Lung (tissue), 12 donors: ENCODE results near the gene PRDM15. TPM values are rescaled to one million over a fixed set of nuclear protein-coding genes. Genes with fewer than 3 reads are reported as not detected.

ENCODE experiments used
- ATAC-seq: fragments of 200-7000 bp; cut with Tn5 transposase; one replicate; pipeline ENCODE4 v1.9.1; 2020; ENCODE audit warnings: moderate number of reproducible peaks; ENCODE audit not compliant: insufficient read depth, low FRiP score
- DNase-seq, 3 donors: peaks; one replicate each; pipeline ENCODE4 v3.0.0-alpha.2; 2013 to 2017
- H3K27ac ChIP-seq, 2 donors: one replicate each; pipeline ENCODE4 v1.5.1; 2013; ENCODE audit warnings: mild to moderate bottlenecking in 2 of 2, moderate library complexity in 2 of 2, control low read depth in 1 of 2, inconsistent platforms in 1 of 2, low read depth in 1 of 2, low read length in 1 of 2
- H3K27me3 ChIP-seq, 3 donors: one replicate each; pipeline ENCODE4 v1.5.1; 2013; ENCODE audit warnings: low read length in 2 of 3; ENCODE audit not compliant: control insufficient read depth in 3 of 3, insufficient read depth in 3 of 3
- H3K36me3 ChIP-seq, 4 donors: one replicate each; pipeline ENCODE4 v1.5.1; 2013; ENCODE audit warnings: low read length in 4 of 4, mild to moderate bottlenecking in 1 of 4, moderate library complexity in 1 of 4; ENCODE audit not compliant: control insufficient read depth in 4 of 4, insufficient read depth in 4 of 4
- H3K4me1 ChIP-seq, 5 donors: one replicate each; pipeline ENCODE4 v1.5.1; 2013; ENCODE audit warnings: low read length in 5 of 5, mild to moderate bottlenecking in 2 of 5, moderate library complexity in 1 of 5; ENCODE audit not compliant: control insufficient read depth in 5 of 5, insufficient read depth in 5 of 5
- H3K4me3 ChIP-seq: one replicate; pipeline ENCODE4 v1.5.1; 2013; ENCODE audit warnings: mild to moderate bottlenecking, control low read depth, moderate library complexity
- H3K9ac ChIP-seq, 2 donors: one replicate each; pipeline ENCODE4 v1.5.1; 2013; ENCODE audit warnings: low read length in 2 of 2, control low read depth in 1 of 2; ENCODE audit not compliant: insufficient read depth in 1 of 2
- H3K9me3 ChIP-seq, 4 donors: one replicate each; pipeline ENCODE4 v1.5.1; 2013; ENCODE audit warnings: low read length in 3 of 4, mild to moderate bottlenecking in 1 of 4, moderate library complexity in 1 of 4; ENCODE audit not compliant: control insufficient read depth in 4 of 4, insufficient read depth in 3 of 4
- CTCF ChIP-seq: IDR thresholded peaks from 2 replicates; pipeline ENCODE4 v1.5.1; 2012; ENCODE audit warnings: mild to moderate bottlenecking; ENCODE audit errors: control extremely low read depth, extremely low read depth
- WGBS, 2 donors: extraction: QIAGEN DNeasy Blood & Tissue Kit; methylation state at CpG; one replicate each; pipeline ENCODE4 v1.1.7; 2013; 5-methylcytosine and 5-hydroxymethylcytosine counted together
- polyA plus RNA-seq, 2 donors: library from polyadenylated mRNA; stranded (reverse); fragments of 200-250 nt; gene quantifications; one replicate each; pipeline ENCODE4 v1.2.1, GENCODE V29; 2013
- total RNA-seq, 2 donors: library from RNA; depleted of rRNA in 1 of 2; stranded (reverse); fragments of >200 nt in 1 of 2; gene quantifications; one replicate each; pipeline ENCODE4 v1.2.1, GENCODE V29; 2014 to 2021
- donor health status: control.
- donor health status: control.
- donor health status: Bipolar disorder and iron deficiency.
- donor health status: healthy.
- donor health status: DM: yes; HTN: yes; CAD: no.

PRDM15 gene
- total and polyA plus RNA-seq, 4 donors: 2.4 to 7.2 (median 4.1) TPM

GRCh38 chr21:41913230-41913629 is 34.1 kb upstream of the PRDM15 start:
- H3K27me3 ChIP-seq: no peaks in the 10 kb centered on the region
- H3K27ac ChIP-seq: no peak overlapping the region
- peaks cover 3 to 40% (median 32%) of the 10 kb centered on the region in 4 donors for H3K36me3 ChIP-seq
- no peaks in the 10 kb centered on the region for H3K9me3 ChIP-seq
- H3K9ac ChIP-seq: no peak overlapping the region
- H3K4me3 ChIP-seq: no peak overlapping the region
- H3K4me1 ChIP-seq: no peaks in the 10 kb centered on the region
- 98 to 100% methylated on average over 9 of the region's 9 CpGs for WGBS, 2 donors
- TF ChIP-seq CTCF: no peak
- ATAC-seq: no peak
- DNase-seq: no peak

- Histone ChIP-seq H3K27me3 (no peaks in the 10 kb centered on the region), H3K9me3 (no peaks in the 10 kb centered on the region), H3K4me3 (no peak overlapping the region), H3K27ac (no peak overlapping the region), H3K9ac (no peak overlapping the region), H3K36me3 (peaks cover 8 to 40% (median 28%) of the 10 kb centered on the region in 4 donors), H3K4me1 (no peaks in the 10 kb centered on the region)
- 75 to 77% methylated on average over 3 of the region's 3 CpGs for WGBS, 2 donors
- DNase-seq: no peak
- TF ChIP-seq CTCF: no peak
- no peak for ATAC-seq
These were observed 29.7 kb upstream of the PRDM15 start for GRCh38 chr21:41908829-41909228.

GRCh38 chr21:41907496-41908258 is 28.5 kb upstream of the PRDM15 start:
- Histone ChIP-seq H3K36me3 (peaks cover 8 to 31% (median 27%) of the 10 kb centered on the region in 4 donors), H3K4me1 (no peaks in the 10 kb centered on the region), H3K9me3 (no peaks in the 10 kb centered on the region), H3K27ac (no peak overlapping the region), H3K9ac (no peak overlapping the region), H3K4me3 (no peak overlapping the region), H3K27me3 (no peaks in the 10 kb centered on the region)
- no peak for TF ChIP-seq CTCF
- DNase-seq (no peak), ATAC-seq (no peak)
- WGBS, 2 donors: 95% methylated on average over 36 of the region's 36 CpGs
